Measurements from ENCODE around the gene GAL3ST3.

DNA sequence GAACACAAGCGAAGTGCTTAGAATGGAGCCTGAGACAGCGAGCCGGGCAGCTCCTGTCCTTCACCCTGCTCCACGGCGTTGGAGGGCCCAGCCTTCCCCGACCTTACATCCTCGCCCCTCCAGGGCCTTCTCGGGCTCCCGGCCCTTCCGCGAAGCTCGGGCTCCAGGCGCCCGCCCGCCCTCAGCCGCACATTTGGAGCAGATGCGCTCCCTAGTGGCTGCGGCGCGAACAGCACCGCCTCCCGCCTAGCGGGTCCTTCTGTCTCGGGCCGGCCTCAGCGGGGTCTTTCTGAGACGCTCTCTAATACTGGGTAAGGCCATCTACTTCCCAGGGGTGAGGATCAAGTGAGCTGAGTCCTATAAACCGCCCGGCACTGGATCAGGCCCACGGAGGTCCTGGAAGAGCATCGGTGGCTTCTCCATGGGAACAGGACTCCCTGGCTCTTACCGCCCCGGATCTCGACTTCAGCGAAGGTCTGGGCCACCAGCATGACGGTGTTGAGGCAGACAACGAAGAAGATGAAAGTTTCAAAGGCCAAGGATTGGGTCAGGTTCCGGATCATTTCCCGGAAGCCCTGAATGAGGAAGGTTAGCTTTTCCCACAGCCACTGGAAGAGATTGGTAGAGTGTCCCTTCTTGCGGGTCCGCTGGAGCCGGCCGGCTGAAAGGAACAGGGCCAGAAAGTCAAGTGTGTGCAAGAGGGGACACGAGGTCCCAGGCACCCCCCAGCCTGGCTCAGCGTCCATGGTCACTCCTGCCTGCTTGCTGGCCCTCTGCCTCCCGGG, 26.4 kb downstream of the GAL3ST3 start:
- TF ChIP-seq CTCF (IDR thresholded peaks at IDR 0.05; ENCODE audit: borderline replicate concordance, extremely low read depth, low read length, poor library complexity, severe bottlenecking) (peak; percentile 96), EZH2 (IDR thresholded peaks at IDR 0.05; ENCODE audit: borderline replicate concordance, low read depth, low read length, severe bottlenecking) (no peak)

Measured in DND-41 (cell line).